Eye (tissue), 1 donor: Measurements from ENCODE around the gene TTI1.

Experiments used
- DNase-seq: peaks from one replicate; pipeline ENCODE4 v3.0.0-alpha.2; 2015

Gene TTI1

GRCh38 chr20:37934634-37935375 is 98.5 kb downstream of the TTI1 start:
- DNase-seq, result no peak

GRCh38 chr20:37933786-37934633 is 99.2 kb downstream of the TTI1 start:
- DNase-seq, result no peak
